Panc1 (cell line): ENCODE results near the gene ZNF433. TPM values are rescaled to one million over a fixed set of nuclear protein-coding genes. Genes with fewer than 3 reads are reported as not detected.
A peak's percentile ranks its signal among the peaks of the same experiment; 100 is the strongest.

Experiments used
- ATAC-seq: fragments of 200-7000 bp; cut with Tn5 transposase; 2 replicates; pipeline ENCODE4 v1.9.1; 2020; ENCODE audit warnings: mild to moderate bottlenecking, moderate library complexity
- BruUV-seq: library from RNA; stranded (reverse); fragments of 400-500 nt; replicated peaks from 2 replicates; lab custom pipeline; 2021; lab: Mats Ljungman, UMichigan
- CTCF ChIA-PET: fragments of 300-600 bp; sonication (Branson Sonifier 250); formaldehyde crosslinking; loops from one replicate; lab custom pipeline; 2022; ENCODE audit warnings: antibody characterized with exemption; lab: Charles Lee
- POLR2A ChIA-PET: fragments of 300-600 bp; sonication (Branson Sonifier 250); formaldehyde crosslinking; loops from one replicate; lab custom pipeline; 2022; ENCODE audit warnings: antibody characterized with exemption; lab: Charles Lee
- DNase-seq: peaks from one replicate; pipeline ENCODE4 v3.0.0-alpha.2; 2010; ENCODE audit warnings: low read depth, low spot score
- H3K27ac ChIP-seq: 2 replicates; pipeline ENCODE4 v1.5.1; 2011; ENCODE audit warnings: mild to moderate bottlenecking, low read length, inconsistent platforms
- H3K27me3 ChIP-seq: fragments of 200-500 bp; sonication (Bioruptor generic); 2 replicates; pipeline ENCODE4 v1.6.0; 2014; ENCODE audit warnings: low read length, inconsistent platforms; ENCODE audit not compliant: control insufficient read depth, insufficient read depth
- H3K36me3 ChIP-seq: fragments of 200-500 bp; sonication (Bioruptor generic); 2 replicates; pipeline ENCODE4 v1.5.1; 2014; ENCODE audit warnings: inconsistent platforms, mild to moderate bottlenecking, low read length, moderate library complexity; ENCODE audit not compliant: control insufficient read depth, insufficient read depth
- H3K4me1 ChIP-seq: 2 replicates; pipeline ENCODE4 v1.5.1; 2011; ENCODE audit warnings: inconsistent platforms, mild to moderate bottlenecking, low read length, moderate library complexity; ENCODE audit not compliant: control insufficient read depth, insufficient read depth
- H3K4me3 ChIP-seq, 2 experiments: 2 replicates each; pipeline ENCODE4 v1.5.1; 2011 to 2012; ENCODE audit warnings: low read depth in 2 of 2, low read length in 2 of 2, mild to moderate bottlenecking in 2 of 2, inconsistent platforms in 1 of 2, moderate library complexity in 1 of 2
- H3K9me3 ChIP-seq: fragments of 200-500 bp; sonication (Bioruptor generic); 2 replicates; pipeline ENCODE4 v1.5.1; 2014; ENCODE audit warnings: low read depth, mild to moderate bottlenecking, inconsistent platforms, low read length, moderate library complexity; ENCODE audit not compliant: control insufficient read depth, insufficient read depth
- CTCF ChIP-seq: fragments of 450-650 bp; IDR thresholded peaks from 2 replicates; pipeline ENCODE4 v1.5.1; 2017; ENCODE audit warnings: mild to moderate bottlenecking
- POLR2AphosphoS5 ChIP-seq: IDR thresholded peaks from 2 replicates; pipeline ENCODE4 v1.6.1; 2012; ENCODE audit warnings: mild to moderate bottlenecking, low read depth, low read length, moderate library complexity
- REST ChIP-seq, 2 experiments: IDR thresholded peaks; 2 replicates each; pipeline ENCODE4 v1.6.1; 2011 to 2012; ENCODE audit warnings: low read depth in 2 of 2, control low read depth in 1 of 2, low read length in 1 of 2, mild to moderate bottlenecking in 1 of 2, moderate library complexity in 1 of 2; ENCODE audit not compliant: insufficient read depth in 1 of 2
- SIN3A ChIP-seq: IDR thresholded peaks from 2 replicates; pipeline ENCODE4 v1.6.1; 2012; ENCODE audit warnings: low read depth, mild to moderate bottlenecking, low read length, moderate library complexity, borderline replicate concordance; ENCODE audit not compliant: insufficient read depth
- TCF7L2 ChIP-seq: IDR thresholded peaks from 2 replicates; pipeline ENCODE4 v1.6.1; 2011; ENCODE audit warnings: mild to moderate bottlenecking, low read depth, low read length, inconsistent platforms
- in situ Hi-C: cut with HindIII; loops from 2 replicates; pipeline ENCODE4 v1.10.0; 2016; ENCODE audit warnings: low sequenced_read_pairs, low pct_unique_long_range_greater_than_20kb
- intact Hi-C: fragments of 100-400 bp; cut with micrococcal nuclease; formaldehyde crosslinking; loops from one replicate; pipeline ENCODE4 v1.10.0; 2022; ENCODE audit not compliant: unreplicated experiment
- total RNA-seq: library from RNA; stranded (reverse); gene quantifications from one replicate; pipeline ENCODE4 v1.2.1, GENCODE V29; 2021; ENCODE audit not compliant: unreplicated experiment

ZNF433 gene
- total RNA-seq, 1 experiment from 2014 or later: 4.7 TPM

- Histone ChIP-seq H3K4me1 (no peaks in the 10 kb centered on the region), H3K4me3 (peak overlapping the region; percentile 89 to 90), H3K27ac (no peak overlapping the region), H3K9me3 (peaks cover 2% of the 10 kb centered on the region; the same call in 1 of the 2 replicates), H3K36me3 (no peaks in the 10 kb centered on the region; the same call in 1 of the 2 replicates), H3K27me3 (no peaks in the 10 kb centered on the region)
- ChIA-PET POLR2A (interaction anchor here (0.6 kb wide), 2 partner anchors 433 to 1916 kb away, joined by 3 read pairs; no protein-coding TSS in a partner anchor), CTCF (interaction anchor here (0.6 to 2.3 kb wide), 6 partner anchors 25 to 191 kb away, joined by 3 to 10 read pairs (median 4); partner anchors contain the start of gene ZNF700)
- in situ Hi-C loops (no loop called here), intact Hi-C loops (loop anchor here (5.0 to 10.0 kb wide), 2 partner anchors 64 to 192 kb away; partner anchors contain the start of genes ZNF491 and ZNF700)
- TF ChIP-seq TCF7L2 (no peak), SIN3A (no peak), POLR2AphosphoS5 (no peak), CTCF (peak; percentile 41), REST (IDR thresholded peaks at IDR 0.05; ENCODE audit: insufficient read depth in 1 of 2, low read depth in 2 of 2, low read length in 1 of 2) (no peak)
- ATAC-seq: no peak
- no TSS peak for BruUV-seq
- DNase-seq: no peak
These were observed 46.4 kb downstream of the ZNF433 start for GRCh38 chr19:11989112-11989456.

- no peaks in the 10 kb centered on the region for H3K4me1 ChIP-seq
- ChIA-PET POLR2A (interaction anchor here (0.5 to 0.6 kb wide), 3 partner anchors 28 to 84 kb away, joined by 5 to 11 read pairs (median 10); no protein-coding TSS in a partner anchor), CTCF (interaction anchor here (0.9 to 2.3 kb wide), 2 partner anchors 63 to 64 kb away, joined by 4 to 10 read pairs; partner anchors contain the start of gene ZNF700)
- in situ Hi-C loops (no loop called here), intact Hi-C loops (loop anchor here (5.0 to 10.0 kb wide), 2 partner anchors 63 to 190 kb away; partner anchors contain the start of genes ZNF491 and ZNF700)
- DNase-seq (no peak), ATAC-seq (peak; percentile 99)
- BruUV-seq: TSS peak; percentile 84
- peak overlapping the region; percentile 87 for H3K27ac ChIP-seq
- peak overlapping the region; percentile 89 to 90 for H3K4me3 ChIP-seq
- H3K9me3 ChIP-seq: peaks cover 2% of the 10 kb centered on the region; the same call in 1 of the 2 replicates
- no peaks in the 10 kb centered on the region for H3K27me3 ChIP-seq
- TF ChIP-seq POLR2AphosphoS5 (peak; percentile 73), REST (IDR thresholded peaks at IDR 0.05; ENCODE audit: insufficient read depth in 1 of 2, low read depth in 2 of 2, low read length in 1 of 2) (no peak), TCF7L2 (no peak), SIN3A (0 out of 2 replicates have a peak, but pooled peaks have one; percentile 74), CTCF (no peak)
- no peaks in the 10 kb centered on the region; the same call in 1 of the 2 replicates for H3K36me3 ChIP-seq
These were observed 47.8 kb downstream of the ZNF433 start for GRCh38 chr19:11987405-11988281.
